Measurements from ENCODE around the gene THAP4.

DNA sequence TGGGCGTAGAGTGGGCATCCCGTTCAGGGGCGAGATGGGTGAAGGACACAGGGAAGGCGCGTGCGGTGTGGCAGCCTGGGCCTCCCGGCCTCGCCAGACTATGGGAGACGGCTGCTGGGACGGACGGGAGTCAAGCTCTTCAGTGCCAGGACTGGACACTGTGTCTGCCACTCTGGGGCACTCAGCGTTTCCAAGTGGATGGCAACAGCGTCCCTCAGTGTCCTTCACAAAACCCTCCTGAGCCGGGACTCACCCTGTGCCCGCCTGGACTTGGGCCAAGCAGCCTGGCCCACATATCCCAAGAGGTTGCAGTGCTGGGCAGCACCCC is 94.7 kb downstream of the THAP4 start:
- TF ChIP-seq, protein P1, sequence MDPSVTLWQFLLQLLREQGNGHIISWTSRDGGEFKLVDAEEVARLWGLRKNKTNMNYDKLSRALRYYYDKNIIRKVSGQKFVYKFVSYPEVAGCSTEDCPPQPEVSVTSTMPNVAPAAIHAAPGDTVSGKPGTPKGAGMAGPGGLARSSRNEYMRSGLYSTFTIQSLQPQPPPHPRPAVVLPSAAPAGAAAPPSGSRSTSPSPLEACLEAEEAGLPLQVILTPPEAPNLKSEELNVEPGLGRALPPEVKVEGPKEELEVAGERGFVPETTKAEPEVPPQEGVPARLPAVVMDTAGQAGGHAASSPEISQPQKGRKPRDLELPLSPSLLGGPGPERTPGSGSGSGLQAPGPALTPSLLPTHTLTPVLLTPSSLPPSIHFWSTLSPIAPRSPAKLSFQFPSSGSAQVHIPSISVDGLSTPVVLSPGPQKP (IDR thresholded peaks at IDR 0.05; ENCODE audit: borderline replicate concordance, low read depth, low read length) = no peak
- TF ChIP-seq CTCF (conservative IDR thresholded peaks at IDR 0.05; ENCODE audit: low read depth, low read length) (no peak), SMC3 (IDR thresholded peaks at IDR 0.05; ENCODE audit: low read depth, low read length) (no peak), RAD21 (IDR thresholded peaks at IDR 0.05; ENCODE audit: low read length) (no peak), MAFK (IDR thresholded peaks at IDR 0.05; ENCODE audit: low read depth, low read length) (no peak), POLR2A (IDR thresholded peaks at IDR 0.05; ENCODE audit: low read depth, low read length) (no peak), MXI1 (IDR thresholded peaks at IDR 0.05; ENCODE audit: borderline replicate concordance, low read depth, low read length) (no peak), RCOR1 (IDR thresholded peaks at IDR 0.05; ENCODE audit: insufficient replicate concordance, low read length) (no peak), MAZ (IDR thresholded peaks at IDR 0.05; ENCODE audit: borderline replicate concordance, low read depth, low read length) (no peak), CHD1 (IDR thresholded peaks at IDR 0.05; ENCODE audit: low read depth, low read length) (no peak)
